ENCODE measurements around the gene FILIP1L. TPM values are rescaled to one million over a fixed set of nuclear protein-coding genes. Genes with fewer than 3 reads are reported as not detected.

The FILIP1L gene
- total RNA-seq, 1 experiment from 2014 or later, result 0.17 TPM

DNA sequence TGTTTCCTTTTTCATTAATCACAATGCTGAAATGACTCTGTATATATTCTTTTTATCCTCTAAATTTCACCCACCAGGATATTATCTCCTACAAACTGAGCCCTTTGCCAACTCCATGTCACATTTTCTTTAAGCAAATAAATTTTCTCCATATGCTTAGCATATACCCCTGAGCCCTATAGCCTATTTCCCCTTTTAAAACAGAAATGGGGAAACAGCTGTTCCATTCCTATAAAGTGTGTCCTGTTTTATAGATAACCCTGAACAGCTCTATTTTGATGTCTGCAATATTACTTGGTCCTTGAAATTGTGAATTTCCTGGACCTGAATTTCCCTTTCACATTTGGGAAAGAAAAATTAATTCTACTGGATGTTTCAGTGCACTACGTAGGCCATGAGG, 15.6 kb upstream of the FILIP1L start:
- Histone ChIP-seq H3K9me3 (ENCODE audit: control insufficient read depth in 1 of 2, insufficient read depth in 1 of 2, low read depth in 1 of 2, low read length in 2 of 2) (no peaks in the 10 kb centered on the region), H3K4me2 (ENCODE audit: low read length) (no peak overlapping the region), H3K36me3 (ENCODE audit: control insufficient read depth in 1 of 2, insufficient read depth in 2 of 2, low read length in 2 of 2) (no peaks in the 10 kb centered on the region), H3K9me2 (ENCODE audit: insufficient read depth) (no peaks in the 10 kb centered on the region), H3K27me3 (ENCODE audit: insufficient read depth, low read length) (no peaks in the 10 kb centered on the region), H3K9ac (ENCODE audit: low read length) (no peak overlapping the region), H3K79me2 (ENCODE audit: insufficient read depth, low read length) (no peaks in the 10 kb centered on the region), H4K20me1 (ENCODE audit: insufficient read depth) (no peaks in the 10 kb centered on the region), H3K27ac (ENCODE audit: low read depth, low read length) (no peak overlapping the region), H3K4me3 (replicated peaks in 1 of 2; ENCODE audit: low read depth in 1 of 2, low read length in 2 of 2) (no peak overlapping the region), H2AFZ (ENCODE audit: low read depth, low read length, poor library complexity, severe bottlenecking) (no peak overlapping the region), H3K4me1 (ENCODE audit: control insufficient read depth in 1 of 2, insufficient read depth in 2 of 2, low read length in 2 of 2) (no peaks in the 10 kb centered on the region)
- CTCF ChIA-PET, result no interaction called here
- POLR2A ChIA-PET, result no interaction called here
- RAD21 ChIA-PET (ENCODE audit: low non-redundant PET in 1 of 2, low total read pairs in 2 of 2, uncharacterized antibody in 2 of 2, unreplicated experiment in 2 of 2), result no interaction called here
- no peak for ATAC-seq
- BruUV-seq (replicated peaks), result no TSS peak
- intact Hi-C loops (cut with micrococcal nuclease), result no loop called here
- DNase-seq (ENCODE audit: low read depth, low spot score), result no peak
- TF ChIP-seq, protein P1, sequence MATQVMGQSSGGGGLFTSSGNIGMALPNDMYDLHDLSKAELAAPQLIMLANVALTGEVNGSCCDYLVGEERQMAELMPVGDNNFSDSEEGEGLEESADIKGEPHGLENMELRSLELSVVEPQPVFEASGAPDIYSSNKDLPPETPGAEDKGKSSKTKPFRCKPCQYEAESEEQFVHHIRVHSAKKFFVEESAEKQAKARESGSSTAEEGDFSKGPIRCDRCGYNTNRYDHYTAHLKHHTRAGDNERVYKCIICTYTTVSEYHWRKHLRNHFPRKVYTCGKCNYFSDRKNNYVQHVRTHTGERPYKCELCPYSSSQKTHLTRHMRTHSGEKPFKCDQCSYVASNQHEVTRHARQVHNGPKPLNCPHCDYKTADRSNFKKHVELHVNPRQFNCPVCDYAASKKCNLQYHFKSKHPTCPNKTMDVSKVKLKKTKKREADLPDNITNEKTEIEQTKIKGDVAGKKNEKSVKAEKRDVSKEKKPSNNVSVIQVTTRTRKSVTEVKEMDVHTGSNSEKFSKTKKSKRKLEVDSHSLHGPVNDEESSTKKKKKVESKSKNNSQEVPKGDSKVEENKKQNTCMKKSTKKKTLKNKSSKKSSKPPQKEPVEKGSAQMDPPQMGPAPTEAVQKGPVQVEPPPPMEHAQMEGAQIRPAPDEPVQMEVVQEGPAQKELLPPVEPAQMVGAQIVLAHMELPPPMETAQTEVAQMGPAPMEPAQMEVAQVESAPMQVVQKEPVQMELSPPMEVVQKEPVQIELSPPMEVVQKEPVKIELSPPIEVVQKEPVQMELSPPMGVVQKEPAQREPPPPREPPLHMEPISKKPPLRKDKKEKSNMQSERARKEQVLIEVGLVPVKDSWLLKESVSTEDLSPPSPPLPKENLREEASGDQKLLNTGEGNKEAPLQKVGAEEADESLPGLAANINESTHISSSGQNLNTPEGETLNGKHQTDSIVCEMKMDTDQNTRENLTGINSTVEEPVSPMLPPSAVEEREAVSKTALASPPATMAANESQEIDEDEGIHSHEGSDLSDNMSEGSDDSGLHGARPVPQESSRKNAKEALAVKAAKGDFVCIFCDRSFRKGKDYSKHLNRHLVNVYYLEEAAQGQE (IDR thresholded peaks at IDR 0.05; ENCODE audit: low read depth), result no peak
- TF ChIP-seq TCF7L2 (IDR thresholded peaks at IDR 0.05; ENCODE audit: borderline replicate concordance, extremely low read depth, insufficient read depth, insufficient read length) (no peak), EZH2phosphoT487 (IDR thresholded peaks at IDR 0.05; ENCODE audit: borderline replicate concordance) (no peak), SP1 (IDR thresholded peaks at IDR 0.05; ENCODE audit: low read depth) (no peak), CEBPB (IDR thresholded peaks at IDR 0.05; ENCODE audit: low read depth) (no peak), ZNF274 (IDR thresholded peaks at IDR 0.05; ENCODE audit: low read depth, low read length) (no peak), YY1 (IDR thresholded peaks at IDR 0.05; ENCODE audit: extremely low read depth, insufficient replicate concordance, low read depth, low read length) (no peak), RAD21 (IDR thresholded peaks at IDR 0.05; ENCODE audit: low read depth) (no peak), ATF3 (IDR thresholded peaks at IDR 0.05) (no peak), ELF1 (IDR thresholded peaks at IDR 0.05; ENCODE audit: borderline replicate concordance, low read depth) (no peak), FOSL1 (IDR thresholded peaks at IDR 0.05; ENCODE audit: low read depth) (no peak)
- TF ChIP-seq, protein P2, sequence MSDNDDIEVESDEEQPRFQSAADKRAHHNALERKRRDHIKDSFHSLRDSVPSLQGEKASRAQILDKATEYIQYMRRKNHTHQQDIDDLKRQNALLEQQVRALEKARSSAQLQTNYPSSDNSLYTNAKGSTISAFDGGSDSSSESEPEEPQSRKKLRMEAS (IDR thresholded peaks at IDR 0.05), result no peak

Data from HCT116 (cell line).